Fibroblast of villous mesenchyme (primary cell): ENCODE results near the gene MAP2K2. TPM values are rescaled to one million over a fixed set of nuclear protein-coding genes. Genes with fewer than 3 reads are reported as not detected.
A peak's percentile ranks its signal among the peaks of the same experiment; 100 is the strongest.

Source experiments
- DNase-seq: peaks from one replicate; pipeline ENCODE4 v3.0.0-alpha.2; 2010; ENCODE audit warnings: low read depth
- H3K4me3 ChIP-seq: 2 replicates; pipeline ENCODE4 v1.5.1; 2011; ENCODE audit warnings: low read depth, mild to moderate bottlenecking, low read length
- CTCF ChIP-seq: IDR thresholded peaks from 2 replicates; pipeline ENCODE4 v1.5.1; 2012; ENCODE audit warnings: low read depth, mild to moderate bottlenecking, low read length; ENCODE audit not compliant: insufficient read depth
- total RNA-seq: library from RNA; depleted of rRNA; stranded (reverse); fragments of >200 nt; gene quantifications from 2 replicates; pipeline ENCODE4 v1.2.3, GENCODE V29; 2012

Gene MAP2K2
- total RNA-seq, 1 donor, result 137 TPM

GRCh38 chr19:4052993-4053422 lies 70.9 kb downstream of the MAP2K2 start:
- no peak for DNase-seq
- H3K4me3 ChIP-seq, result no peak overlapping the region
- TF ChIP-seq CTCF, result no peak

GRCh38 chr19:4052114-4052992 lies 71.6 kb downstream of the MAP2K2 start:
- TF ChIP-seq CTCF, result no peak
- peak overlapping the region; percentile 2 for H3K4me3 ChIP-seq
- no peak for DNase-seq

- no peak overlapping the region for H3K4me3 ChIP-seq
- DNase-seq, result peak; percentile 63
- TF ChIP-seq CTCF, result no peak
Measured at GRCh38 chr19:4051175-4052101, 72.5 kb downstream of the MAP2K2 start.

GRCh38 chr19:4049432-4049831 lies 74.5 kb downstream of the MAP2K2 start:
- no peak for TF ChIP-seq CTCF
- no peak for DNase-seq
- H3K4me3 ChIP-seq, result no peak overlapping the region

GRCh38 chr19:4046946-4047683 lies 76.8 kb downstream of the MAP2K2 start:
- no peak for TF ChIP-seq CTCF
- no peak for DNase-seq
- no peak overlapping the region for H3K4me3 ChIP-seq

- TF ChIP-seq CTCF, result no peak
- DNase-seq, result no peak
Measured at GRCh38 chr19:4046362-4046691, 77.6 kb downstream of the MAP2K2 start.

More at GRCh38 chr19:4046362-4046691, 77.6 kb downstream of the MAP2K2 start:
- H3K4me3 ChIP-seq, result no peak overlapping the region
